Body of pancreas (tissue), 4 donors: ENCODE data around the gene NTSR2. TPM values are rescaled to one million over a fixed set of nuclear protein-coding genes. Genes with fewer than 3 reads are reported as not detected.

ENCODE experiments used
- ATAC-seq: fragments of 150-250 bp; one replicate; pipeline ENCODE4 v1.9.1; 2016
- DNase-seq, 4 donors: peaks; one replicate each; pipeline ENCODE4 v3.0.0-alpha.2; 2019
- H3K27ac ChIP-seq, 4 donors: fragments of 200-600 bp; sonication (generic); 1 replicate in 3 of 4; 2 replicates in 1 of 4; pipeline versions ENCODE4 v1.5.1 to v1.6.1; 2016 to 2019; ENCODE audit warnings: mild to moderate bottlenecking in 1 of 4, mixed read lengths in 1 of 4, moderate library complexity in 1 of 4
- H3K27me3 ChIP-seq, 2 donors: fragments of 200-600 bp; sonication (generic); one replicate each; pipeline ENCODE4 v1.6.0; 2016; ENCODE audit warnings: mild to moderate bottlenecking in 1 of 2
- H3K36me3 ChIP-seq, 2 donors: fragments of 200-600 bp; sonication (generic); replicated peaks in 1 of 2; 2 replicates each; pipeline ENCODE4 v1.5.1; 2016; ENCODE audit warnings: low read depth in 2 of 2; ENCODE audit not compliant: insufficient read depth in 1 of 2
- H3K4me1 ChIP-seq: fragments of 200-600 bp; sonication (generic); one replicate; pipeline ENCODE4 v1.6.0; 2016
- H3K4me3 ChIP-seq, 2 donors: fragments of 200-600 bp; sonication (generic); 1 replicate in 1 of 2; 2 replicates in 1 of 2; pipeline ENCODE4 v1.5.1; 2016 to 2019
- H3K9me3 ChIP-seq, 3 donors: fragments of 200-600 bp; sonication (generic); 1 replicate in 2 of 3; 2 replicates in 1 of 3; pipeline ENCODE4 v1.5.1; 2016
- CTCF ChIP-seq, 7 experiments: fragments of 450-650 bp in 4 of 7; fragments of 200-600 bp in 3 of 7; sonication (generic) in 3 of 7; IDR thresholded peaks; one replicate each; pipeline ENCODE4 v1.5.1; 2016 to 2019; ENCODE audit warnings: antibody characterized with exemption in 7 of 7
- POLR2A ChIP-seq, 3 donors: fragments of 450-650 bp; IDR thresholded peaks; one replicate each; pipeline ENCODE4 v1.6.1; 2016; ENCODE audit warnings: antibody characterized with exemption in 3 of 3, mild to moderate bottlenecking in 2 of 3
- WGBS, 2 donors: methylation state at CpG; one replicate each; pipeline ENCODE4 v1.1.5; 2017; 5-methylcytosine and 5-hydroxymethylcytosine counted together
- intact Hi-C: fragments of 100-400 bp; cut with DNase I; formaldehyde crosslinking; loops from one replicate; pipeline ENCODE4 v1.15.1; 2023
- total RNA-seq, 2 donors: library from RNA; depleted of rRNA; stranded (reverse); fragments of >200 nt; gene quantifications; one replicate each; pipeline ENCODE4 v1.1.0, GENCODE V29; 2016

The NTSR2 gene
- total RNA-seq, 2 donors from 2014 or later, result not detected

- WGBS, 2 donors, result 83 to 89% methylated on average over 15 of the region's 15 CpGs
- Histone ChIP-seq H3K27ac (peak overlapping the region; percentile 54 to 73 (median 63)), H3K27me3 (no peaks in the 10 kb centered on the region), H3K9me3 (no peaks in the 10 kb centered on the region), H3K36me3 (no peaks in the 10 kb centered on the region), H3K4me3 (no peak overlapping the region), H3K4me1 (peaks cover 31% of the 10 kb centered on the region)
- DNase-seq (peak in 1 of 4 donors; percentile 5), ATAC-seq (no peak)
- no peak for TF ChIP-seq CTCF (IDR thresholded peaks at IDR 0.05)
- TF ChIP-seq POLR2A (IDR thresholded peaks at IDR 0.05), result no peak
- intact Hi-C loops, result no loop called here
Observed at GRCh38 chr2:11680901-11681721, 11.1 kb upstream of the NTSR2 start.

GRCh38 chr2:11680182-11680900, 10.3 kb upstream of the NTSR2 start:
- Histone ChIP-seq H3K4me3 (no peak overlapping the region), H3K27me3 (no peaks in the 10 kb centered on the region), H3K27ac (peak overlapping the region; percentile 54 to 73 (median 63)), H3K4me1 (peaks cover 31% of the 10 kb centered on the region), H3K36me3 (no peaks in the 10 kb centered on the region), H3K9me3 (no peaks in the 10 kb centered on the region)
- TF ChIP-seq POLR2A (IDR thresholded peaks at IDR 0.05) (no peak), CTCF (IDR thresholded peaks at IDR 0.05) (no peak)
- intact Hi-C loops, result no loop called here
- DNase-seq (peak; percentile 44 to 80 (median 74)), ATAC-seq (peak; percentile 71)
- WGBS, 2 donors, result 42 to 43% methylated on average over 16 of the region's 16 CpGs

- H3K36me3 ChIP-seq, result no peaks in the 10 kb centered on the region
- TF ChIP-seq POLR2A (IDR thresholded peaks at IDR 0.05) (no peak), CTCF (IDR thresholded peaks at IDR 0.05) (no peak)
- intact Hi-C loops, result no loop called here
- H3K9me3 ChIP-seq, result no peaks in the 10 kb centered on the region
- H3K4me1 ChIP-seq, result peaks cover 31% of the 10 kb centered on the region
- H3K27me3 ChIP-seq, result no peaks in the 10 kb centered on the region
- no peak overlapping the region for H3K4me3 ChIP-seq
- ATAC-seq (no peak), DNase-seq (peak in 2 of 4 donors; percentile 30 to 39)
- H3K27ac ChIP-seq, result peak overlapping the region; percentile 54 to 73 (median 63)
- 79 to 80% methylated on average over 12 to 13 of the region's 13 CpGs for WGBS, 2 donors
Observed at GRCh38 chr2:11679486-11680181, 9.6 kb upstream of the NTSR2 start.

GRCh38 chr2:11679016-11679415, 9.0 kb upstream of the NTSR2 start:
- ATAC-seq, result no peak
- Histone ChIP-seq H3K4me1 (peaks cover 31% of the 10 kb centered on the region), H3K27ac (no peak overlapping the region), H3K4me3 (no peak overlapping the region), H3K27me3 (no peaks in the 10 kb centered on the region), H3K36me3 (no peaks in the 10 kb centered on the region), H3K9me3 (no peaks in the 10 kb centered on the region)
- WGBS, 2 donors, result 73 to 80% methylated on average over 7 of the region's 7 CpGs
- no peak for DNase-seq
- intact Hi-C loops, result no loop called here
- TF ChIP-seq CTCF (IDR thresholded peaks at IDR 0.05) (no peak), POLR2A (IDR thresholded peaks at IDR 0.05) (no peak)
